GM12878 (cell line): ENCODE data around the gene AANAT. TPM values are rescaled to one million over a fixed set of nuclear protein-coding genes. Genes with fewer than 3 reads are reported as not detected.

Source experiments
- ATAC-seq: fragments of 200-7000 bp; cut with Tn5 transposase; 3 replicates; pipeline ENCODE4 v1.9.1; 2020; ENCODE audit warnings: mild to moderate bottlenecking, moderate library complexity
- BruUV-seq: library from RNA; stranded (reverse); fragments of 400-500 nt; replicated peaks from 2 replicates; lab custom pipeline; 2021; lab: Mats Ljungman, UMichigan
- CTCF ChIA-PET: fragments of 300-600 bp; sonication (Branson Sonifier 250); formaldehyde crosslinking; extraction: SDS; loops from one replicate; lab custom pipeline; 2021; ENCODE audit warnings: inconsistent platforms; lab: Yijun Ruan, JAX
- POLR2A ChIA-PET: fragments of 350-600 bp; formaldehyde crosslinking; extraction: SDS; loops from one replicate; lab custom pipeline; 2021; ENCODE audit warnings: inconsistent platforms; lab: Charles Lee
- RAD21 ChIA-PET: fragments of 300-600 bp; sonication (Branson Sonifier 250); formaldehyde crosslinking; loops from one replicate; lab custom pipeline; 2023; ENCODE audit warnings: antibody characterized with exemption; ENCODE audit not compliant: unreplicated experiment; lab: Charles Lee
- SMC1A ChIA-PET: fragments of 300-600 bp; sonication (Branson Sonifier 250); formaldehyde crosslinking; loops from one replicate; lab custom pipeline; 2023; ENCODE audit not compliant: unreplicated experiment, uncharacterized antibody; lab: Charles Lee
- DNase-seq: peaks from one replicate; pipeline ENCODE4 v3.0.0-alpha.2; 2011; ENCODE audit warnings: low read depth, low spot score
- FAIRE-seq: peaks from 3 replicates; lab custom pipeline; 2011; peaks lifted over from hg19 to GRCh38; lab: Jason Lieb, UNC
- H2AFZ ChIP-seq: 2 replicates; pipeline ENCODE4 v1.6.0; 2011; ENCODE audit warnings: low read depth, low read length, control low read depth; ENCODE audit not compliant: control insufficient read depth
- H3K27ac ChIP-seq: 2 replicates; pipeline ENCODE4 v1.5.1; 2011; ENCODE audit warnings: control low read depth; ENCODE audit not compliant: control insufficient read depth, insufficient read depth
- H3K27me3 ChIP-seq, 2 experiments: replicated peaks in 1 of 2; 2 replicates each; pipeline versions ENCODE4 v1.6.0 to v1.6.1; 2011; ENCODE audit warnings: low read length in 1 of 2; ENCODE audit not compliant: control insufficient read depth in 2 of 2, insufficient read depth in 2 of 2
- H3K36me3 ChIP-seq, 2 experiments: 2 replicates each; pipeline ENCODE4 v1.5.1; 2011; ENCODE audit warnings: low read length in 1 of 2; ENCODE audit not compliant: control insufficient read depth in 2 of 2, insufficient read depth in 2 of 2
- H3K4me1 ChIP-seq: 2 replicates; pipeline ENCODE4 v1.6.1; 2011; ENCODE audit warnings: mild to moderate bottlenecking, low read length, moderate library complexity, mixed read lengths; ENCODE audit not compliant: control insufficient read depth, insufficient read depth
- H3K4me2 ChIP-seq: 2 replicates; pipeline ENCODE4 v1.6.0; 2011; ENCODE audit warnings: control low read depth; ENCODE audit not compliant: control insufficient read depth, insufficient read depth
- H3K4me3 ChIP-seq: fragments of 200-600 bp; sonication (generic); 2 replicates; pipeline ENCODE4 v1.5.1; 2016
- H3K79me2 ChIP-seq: 2 replicates; pipeline ENCODE4 v1.6.0; 2011; ENCODE audit warnings: low read length; ENCODE audit not compliant: control insufficient read depth, insufficient read depth
- H3K9ac ChIP-seq: 2 replicates; pipeline ENCODE4 v1.8.0; 2011; ENCODE audit warnings: low read length, control low read depth, mixed read lengths; ENCODE audit not compliant: control insufficient read depth, insufficient read depth
- H3K9me3 ChIP-seq: replicated peaks from 3 replicates; pipeline ENCODE4 v1.5.1; 2011; ENCODE audit warnings: mild to moderate bottlenecking, low read length; ENCODE audit not compliant: control insufficient read depth, insufficient read depth
- H4K20me1 ChIP-seq: 2 replicates; pipeline ENCODE4 v1.6.0; 2011; ENCODE audit not compliant: control insufficient read depth, insufficient read depth
- ESRRA ChIP-seq: IDR thresholded peaks from 2 replicates; pipeline ENCODE4 v1.6.1; 2012; ENCODE audit warnings: mild to moderate bottlenecking, low read length, improper control_type of control experiment
- HDGF ChIP-seq: fragments of 450-650 bp; IDR thresholded peaks from 2 replicates; pipeline ENCODE4 v1.6.1; 2016; ENCODE audit warnings: antibody characterized with exemption
- MLLT1 ChIP-seq: fragments of 450-650 bp; IDR thresholded peaks from 2 replicates; pipeline ENCODE4 v1.6.1; 2016; ENCODE audit warnings: mild to moderate bottlenecking
- STAT3 ChIP-seq: IDR thresholded peaks from 2 replicates; pipeline ENCODE4 v1.6.1; 2011; ENCODE audit warnings: low read depth, low read length, improper control_type of control experiment
- TARDBP ChIP-seq: IDR thresholded peaks from 2 replicates; pipeline ENCODE4 v1.6.1; 2016; ENCODE audit warnings: borderline replicate concordance
- ZNF217 ChIP-seq: fragments of 450-650 bp; IDR thresholded peaks from 2 replicates; pipeline ENCODE4 v1.6.1; 2017; ENCODE audit warnings: antibody characterized with exemption, mild to moderate bottlenecking
- WGBS: methylation state at CpG from one replicate; pipeline ENCODE4 v1.1.6; 2016; ENCODE audit warnings: low lambda C conversion rate; ENCODE audit not compliant: insufficient replicate concordance, insufficient coverage; ENCODE audit errors: missing lambda C conversion rate; 5-methylcytosine and 5-hydroxymethylcytosine counted together
- in situ Hi-C: fragments of 300-500 bp; cut with MboI; formaldehyde crosslinking; loops from 9 replicates; pipeline ENCODE4 v1.14.3; 2018; ENCODE audit warnings: mixed read lengths
- intact Hi-C: fragments of 100-400 bp; cut with micrococcal nuclease; formaldehyde crosslinking; loops from one replicate; pipeline ENCODE4 v1.14.2; 2022; ENCODE audit not compliant: unreplicated experiment
- polyA plus RNA-seq, 11 experiments: library from polyadenylated mRNA; depleted of rRNA in 4 of 11; unstranded in 6 of 11; stranded (reverse) in 5 of 11; fragments of >200 nt; fragmentation: Nextera tagmentation in 4 of 11; fragmentation: Illumina TruSeq in 1 of 11; extraction: Ambion mirVana in 4 of 11; extraction: Trizol in 1 of 11; gene quantifications; 1 replicate in 1 of 11; 2 replicates in 10 of 11; pipeline versions ENCODE4 v1.2.1 to v1.2.3, GENCODE V29; 2011 to 2016; ENCODE audit warnings: inconsistent platforms in 2 of 11, missing spikeins in 2 of 11, low read depth in 1 of 11
- total RNA-seq, 4 experiments: library from RNA; depleted of rRNA in 3 of 4; stranded (reverse); fragments of >200 nt in 3 of 4; fragmentation: Illumina TruSeq in 1 of 4; extraction: Trizol in 1 of 4; gene quantifications; 2 replicates each; pipeline versions ENCODE4 v1.2.1 to v1.2.3, GENCODE V29; 2013 to 2021

The AANAT gene
- total and polyA plus RNA-seq, 10 of the 15 experiments (the other 5 are each of a cell fraction or from before 2014, with no cell fraction given), result 0.23 TPM; not detected in 9

GRCh38 chr17:76461765-76462555 is 5.4 kb upstream of the AANAT start:
- WGBS, result 46% methylated on average over 11 of the region's 11 CpGs
- in situ Hi-C loops (no loop called here), intact Hi-C loops (no loop called here)
- Histone ChIP-seq H3K9ac (no peak overlapping the region), H3K4me2 (no peak overlapping the region), H3K27ac (no peak overlapping the region), H3K27me3 (no peaks in the 10 kb centered on the region), H3K36me3 (no peaks in the 10 kb centered on the region), H3K4me1 (peaks cover 6% of the 10 kb centered on the region), H4K20me1 (no peaks in the 10 kb centered on the region), H3K4me3 (no peak overlapping the region), H3K79me2 (no peaks in the 10 kb centered on the region), H2AFZ (no peak overlapping the region), H3K9me3 (no peaks in the 10 kb centered on the region)
- BruUV-seq, result no TSS peak
- DNase-seq (no peak), FAIRE-seq (no peak), ATAC-seq (no peak)
- POLR2A ChIA-PET, result interaction anchor here (0.7 kb wide), 1 partner anchor 45 kb away, joined by 6 read pairs; no protein-coding TSS in a partner anchor
- CTCF ChIA-PET, result interaction anchor here (1.1 to 7.9 kb wide), 5 partner anchors 38 to 158 kb away, joined by 3 to 186 read pairs (median 4); partner anchors contain the start of gene RHBDF2
- TF ChIP-seq TARDBP (no peak), ESRRA (no peak), ZNF217 (no peak), HDGF (no peak), MLLT1 (no peak), STAT3 (no peak)
- SMC1A ChIA-PET, result interaction anchor here (0.6 to 1.2 kb wide), 3 partner anchors 19 to 45 kb away, joined by 3 read pairs; no protein-coding TSS in a partner anchor
- RAD21 ChIA-PET, result interaction anchor here (1.2 kb wide), 1 partner anchor 45 kb away, joined by 5 read pairs; no protein-coding TSS in a partner anchor
